NCI-H226 (cell line): ENCODE results near the gene AMELX.
A peak's percentile ranks its signal among the peaks of the same experiment; 100 is the strongest.

Experiments
- DNase-seq: peaks from one replicate; pipeline ENCODE4 v3.0.0-alpha.2; 2015

The AMELX gene

DNA sequence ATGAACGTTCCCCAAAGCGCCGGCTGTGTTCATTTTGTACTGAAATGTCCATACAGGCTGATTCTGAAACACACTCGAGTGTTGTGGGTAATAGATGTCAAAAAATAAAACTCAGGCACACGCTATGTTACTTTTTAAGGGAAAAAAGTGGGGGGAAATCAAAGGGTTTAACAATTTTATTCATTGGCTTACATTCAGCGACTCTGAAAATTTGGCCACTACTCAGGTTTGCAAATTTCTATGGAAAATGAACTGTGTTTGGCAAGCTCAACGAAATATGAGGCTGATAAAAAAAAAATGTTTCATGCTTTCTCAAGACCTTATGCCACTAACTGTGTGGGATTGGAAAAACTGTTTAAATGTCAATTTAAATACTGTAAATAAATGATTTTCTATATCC is 18.5 kb downstream of the AMELX start:
- DNase-seq = no peak

DNA sequence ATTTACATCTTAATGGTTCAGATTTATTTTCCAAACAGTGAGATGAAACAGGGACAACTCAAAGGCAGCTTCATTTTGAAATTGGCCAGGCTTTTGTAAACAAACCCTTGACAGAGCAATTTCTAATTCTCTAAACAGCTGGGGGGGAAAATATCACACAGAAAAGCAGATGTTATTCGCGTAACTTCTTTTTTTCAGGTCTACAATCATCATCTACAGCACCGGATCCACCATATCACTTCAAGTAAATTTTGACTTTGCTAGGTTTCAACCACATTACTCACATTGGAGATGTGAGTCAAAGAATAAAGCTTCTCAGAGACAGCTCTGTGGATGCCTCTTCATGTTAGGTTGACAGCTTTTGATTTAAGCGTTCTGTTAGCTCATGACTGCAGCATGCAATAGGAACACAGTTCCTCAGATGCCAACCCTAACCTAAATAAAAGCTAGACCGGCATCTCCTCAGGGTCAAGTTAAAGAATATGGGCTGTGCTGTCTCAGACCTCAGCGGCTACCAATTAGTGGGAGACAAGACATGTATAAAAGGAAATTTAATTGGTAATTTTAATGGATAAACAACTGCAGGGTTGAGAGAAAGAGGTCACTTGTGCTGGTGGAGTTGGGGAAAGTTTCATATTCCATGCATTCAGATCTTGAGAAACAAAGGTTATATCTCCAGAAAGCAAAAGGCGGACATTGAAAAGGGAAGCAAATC is 26.8 kb downstream of the AMELX start:
- DNase-seq = no peak

DNA sequence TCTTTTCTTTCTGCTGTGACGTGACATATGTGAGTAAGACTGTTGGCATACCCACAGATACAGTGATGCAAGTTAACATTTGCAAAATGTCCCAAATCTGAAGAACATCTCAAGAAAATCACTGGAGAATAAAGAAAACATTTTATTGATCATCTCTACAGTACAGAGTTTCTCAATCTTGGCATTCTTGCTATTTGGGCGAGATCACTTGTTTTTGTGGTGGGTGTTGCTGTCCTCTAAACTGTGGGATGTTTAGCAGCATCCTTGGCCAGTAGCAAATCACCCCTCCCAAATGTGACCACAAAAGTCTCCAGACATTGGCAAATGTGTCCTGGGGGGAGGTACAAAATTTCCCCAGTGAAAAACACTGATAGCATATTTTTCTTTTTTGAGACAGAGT is 28.8 kb downstream of the AMELX start:
- no peak for DNase-seq

DNA sequence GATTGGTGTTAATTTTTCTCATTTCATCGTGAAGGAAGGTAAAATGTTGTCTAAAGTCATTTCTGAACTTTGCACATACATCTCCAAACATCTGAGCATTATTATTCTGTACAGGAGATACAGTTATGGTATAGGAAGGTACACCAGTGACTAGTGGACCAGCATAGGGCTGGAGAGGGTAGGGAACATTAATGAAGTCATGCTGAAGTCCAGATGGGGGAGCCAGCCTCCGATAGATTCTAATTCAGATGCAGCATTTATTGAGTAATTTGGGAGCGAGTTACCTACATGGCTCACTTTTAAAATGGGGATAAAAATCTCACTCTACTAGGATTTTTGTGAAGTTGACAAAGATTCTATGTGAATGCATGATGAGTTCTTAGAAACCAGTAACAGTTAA is 34.9 kb downstream of the AMELX start:
- DNase-seq = no peak

DNA sequence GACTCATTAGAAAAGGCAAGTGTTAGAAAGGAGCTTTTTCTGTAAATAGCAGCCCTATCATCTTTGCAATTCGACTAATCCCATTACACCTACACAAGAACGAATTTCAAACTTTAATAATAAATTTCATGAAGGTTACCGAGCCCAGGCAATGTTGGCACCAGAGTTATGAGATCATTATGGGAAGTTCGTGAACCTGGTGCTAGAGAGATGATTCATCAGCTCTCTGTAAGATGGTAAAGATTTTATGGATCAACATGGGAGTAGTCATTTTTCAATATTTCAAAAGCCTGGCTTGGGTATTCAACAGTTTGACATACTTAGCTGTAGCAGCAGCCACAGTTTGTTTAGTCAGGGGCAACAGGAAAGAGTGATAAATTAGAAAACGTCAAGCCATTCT is 35.8 kb downstream of the AMELX start:
- peak; percentile 5 for DNase-seq

DNA sequence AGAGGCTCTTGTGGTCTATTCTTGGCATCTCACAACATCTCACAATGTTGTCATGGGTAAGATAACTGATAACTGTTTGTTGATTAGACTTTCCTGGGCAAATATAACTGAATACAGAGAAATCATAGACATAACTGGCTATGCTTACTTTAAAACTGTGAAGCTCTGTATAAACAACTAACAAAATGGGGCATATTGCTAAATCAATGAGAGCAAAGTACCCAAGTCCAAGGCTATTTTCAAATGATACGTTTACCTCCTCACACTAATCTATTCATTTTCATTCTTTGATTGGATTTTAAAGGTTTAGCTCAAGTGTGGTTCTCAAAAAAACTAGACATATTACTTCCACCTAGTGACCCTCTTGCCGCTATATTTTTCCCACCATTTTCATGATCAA is 38.6 kb downstream of the AMELX start:
- no peak for DNase-seq

DNA sequence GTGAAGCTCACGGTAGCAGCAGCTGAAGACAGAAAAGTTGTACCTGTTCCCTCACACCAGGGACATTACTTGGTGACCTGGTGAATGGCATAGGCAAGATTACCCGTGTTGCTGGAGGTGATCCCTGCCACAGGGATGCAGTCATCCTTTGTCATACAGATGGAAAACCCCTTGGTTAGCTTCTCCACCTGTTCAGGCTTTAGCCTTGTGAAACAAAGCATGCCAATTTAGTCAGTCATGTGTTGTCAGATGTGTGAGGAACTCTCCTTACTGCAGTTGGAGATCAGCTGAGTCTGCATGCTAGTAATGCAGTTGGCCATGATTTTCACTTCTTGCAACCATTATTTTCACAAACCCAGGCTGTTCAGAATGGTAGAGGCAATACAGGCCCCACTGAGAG is 41.0 kb downstream of the AMELX start:
- DNase-seq = no peak

DNA sequence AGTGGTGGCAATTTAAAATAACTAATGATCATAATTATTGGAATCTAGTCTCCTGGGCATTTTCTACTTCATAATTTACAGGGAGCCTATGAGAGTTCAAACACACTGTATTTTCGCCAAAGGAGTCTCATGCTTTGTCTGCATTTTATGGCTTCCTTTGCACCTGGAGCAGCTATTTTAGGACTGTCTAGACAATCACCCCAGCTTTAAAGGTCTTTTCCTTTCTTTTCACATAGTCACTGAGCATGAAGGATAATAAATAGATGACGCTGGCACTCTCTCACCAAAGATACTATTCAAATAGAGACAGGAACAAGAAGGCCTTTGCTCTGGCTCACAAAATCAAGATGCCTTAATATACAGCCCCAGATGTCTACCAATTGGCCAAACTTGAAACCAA is 43.0 kb downstream of the AMELX start:
- DNase-seq = no peak

DNA sequence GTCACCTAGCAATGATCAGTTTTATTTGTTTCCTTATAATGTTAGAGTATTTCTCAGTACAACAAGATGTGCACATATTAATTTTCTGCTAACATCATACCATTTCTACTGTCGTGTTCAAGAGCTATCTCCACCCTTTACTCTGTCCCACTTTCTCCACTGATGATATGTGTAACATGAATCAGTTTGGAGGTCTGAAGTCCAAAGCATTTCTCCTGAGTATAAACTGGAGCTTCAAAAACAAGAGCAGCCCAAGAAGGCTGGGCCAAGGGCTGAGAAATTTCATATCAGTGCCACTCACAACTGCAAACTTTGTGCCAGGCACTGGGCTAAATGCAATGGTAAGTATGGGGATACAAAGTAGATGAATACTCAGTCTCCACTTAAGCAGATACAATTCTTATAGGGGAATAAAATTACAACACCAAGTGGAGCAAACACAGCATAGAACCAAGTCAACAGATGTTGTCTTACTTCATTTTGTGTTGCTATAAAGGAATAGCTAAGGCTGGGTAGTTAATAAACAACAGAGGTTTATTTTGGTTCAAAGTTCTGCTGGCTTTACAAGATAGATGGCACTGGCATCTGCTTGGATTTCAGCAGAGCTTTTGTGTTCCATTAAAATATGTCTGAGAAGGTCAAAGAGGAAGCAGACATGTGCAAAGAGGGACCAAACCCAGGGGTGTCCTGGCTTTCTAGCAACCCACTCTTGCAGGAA is 44.2 kb downstream of the AMELX start:
- DNase-seq = no peak

DNA sequence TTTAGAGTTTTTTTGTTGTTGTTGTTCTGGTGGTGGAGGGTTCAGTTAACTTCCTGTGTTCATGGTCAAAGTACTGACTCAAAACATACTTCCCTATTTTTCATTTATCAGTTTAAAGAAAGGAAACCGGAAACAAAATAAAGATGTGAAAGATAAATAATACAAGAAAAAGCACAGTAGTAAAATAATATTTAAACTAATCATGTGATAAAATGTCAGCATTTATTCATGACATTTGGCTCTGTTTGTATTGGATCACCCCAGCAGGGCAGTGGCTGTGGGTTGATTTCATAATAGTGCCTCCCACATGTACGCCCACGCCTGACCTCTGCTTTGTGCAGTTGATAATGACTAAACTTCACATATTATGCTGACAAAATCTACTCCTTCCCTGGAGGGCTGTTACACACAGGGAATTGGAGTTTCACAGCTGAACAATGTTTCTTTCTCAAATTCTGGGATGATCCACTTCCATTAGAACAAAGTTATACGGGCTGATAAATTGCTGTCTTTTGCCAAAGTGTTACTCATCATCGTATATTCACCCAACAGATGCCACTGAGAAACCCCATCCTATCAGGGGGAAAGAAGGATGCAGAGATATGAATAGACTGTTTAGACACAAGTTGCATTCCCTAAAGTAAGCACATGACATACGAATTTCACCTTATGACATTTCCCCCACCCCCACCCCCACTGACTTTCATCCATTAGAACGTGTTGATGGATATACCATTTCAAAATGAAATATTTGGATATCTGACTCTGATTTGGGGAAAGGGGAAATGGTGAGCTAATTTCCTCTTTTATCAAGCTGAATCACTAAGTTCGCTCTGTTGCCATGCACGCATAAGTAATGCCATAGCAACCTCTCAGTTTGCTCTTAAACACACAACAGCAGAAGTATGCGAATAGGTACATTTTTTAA is 48.3 kb downstream of the AMELX start:
- DNase-seq = peak; percentile 82

DNA sequence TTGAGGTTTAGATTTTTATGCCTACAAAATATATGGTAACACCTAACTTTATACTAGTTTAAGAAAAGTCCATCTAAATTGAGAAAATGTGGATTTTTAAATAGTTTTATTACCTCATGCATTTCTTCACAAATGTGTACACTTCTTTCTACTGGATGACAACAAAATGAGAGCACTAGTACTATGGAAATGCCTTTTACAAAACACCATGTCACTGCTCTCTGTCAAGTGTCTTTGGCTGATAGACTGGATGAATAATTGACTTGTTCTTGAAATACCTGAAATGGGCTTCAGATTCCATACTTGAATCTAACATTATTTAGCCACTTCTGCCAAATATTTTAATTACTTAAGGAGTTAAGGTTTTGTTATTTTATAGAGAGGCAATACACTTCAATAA is 49.5 kb downstream of the AMELX start:
- DNase-seq = no peak

DNA sequence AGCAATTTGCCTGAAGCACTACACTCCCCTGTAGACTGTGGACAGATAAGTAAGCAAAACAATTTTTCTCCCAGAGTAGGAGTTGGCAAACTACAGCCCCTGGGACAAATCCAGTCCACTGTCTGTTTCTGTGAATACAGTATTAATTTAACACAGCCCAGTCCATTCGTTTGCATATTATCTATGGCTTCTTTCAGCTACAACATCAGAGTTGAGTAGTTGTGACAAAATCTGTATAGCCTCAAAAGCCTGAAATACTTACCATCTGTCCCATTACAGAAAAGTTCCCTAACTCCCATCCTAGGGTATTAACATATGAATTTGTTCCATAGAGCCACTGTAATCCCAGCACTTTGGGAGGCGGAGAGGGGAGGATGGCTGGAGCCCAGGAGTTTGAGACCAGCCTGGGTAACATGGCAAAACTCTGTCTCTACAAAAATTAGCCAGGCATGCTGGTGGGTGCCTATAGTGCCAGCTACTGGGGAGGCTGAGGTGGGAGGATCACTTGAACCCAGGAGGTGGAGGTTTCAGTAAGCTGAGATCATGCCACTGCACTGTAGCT is 53.0 kb downstream of the AMELX start:
- DNase-seq = peak; percentile 24

DNA sequence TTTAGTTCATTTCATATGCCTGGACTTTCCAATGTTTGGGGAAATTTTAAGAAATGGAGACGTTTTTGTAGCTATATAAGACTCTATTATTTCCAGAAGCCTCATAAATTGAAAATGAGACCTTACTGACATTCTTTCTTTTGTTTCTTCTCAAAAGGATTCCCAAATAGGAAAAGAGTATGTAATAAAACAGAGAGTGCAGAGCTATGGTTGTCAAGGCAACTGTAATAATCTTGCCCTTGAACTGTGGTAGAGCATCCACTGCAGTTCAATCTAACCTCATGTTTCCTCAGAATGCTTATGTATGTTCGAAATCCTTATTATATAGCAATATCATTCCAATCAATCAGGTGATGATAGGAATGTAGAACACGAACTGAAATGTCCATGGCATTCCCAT is 54.1 kb downstream of the AMELX start:
- no peak for DNase-seq

DNA sequence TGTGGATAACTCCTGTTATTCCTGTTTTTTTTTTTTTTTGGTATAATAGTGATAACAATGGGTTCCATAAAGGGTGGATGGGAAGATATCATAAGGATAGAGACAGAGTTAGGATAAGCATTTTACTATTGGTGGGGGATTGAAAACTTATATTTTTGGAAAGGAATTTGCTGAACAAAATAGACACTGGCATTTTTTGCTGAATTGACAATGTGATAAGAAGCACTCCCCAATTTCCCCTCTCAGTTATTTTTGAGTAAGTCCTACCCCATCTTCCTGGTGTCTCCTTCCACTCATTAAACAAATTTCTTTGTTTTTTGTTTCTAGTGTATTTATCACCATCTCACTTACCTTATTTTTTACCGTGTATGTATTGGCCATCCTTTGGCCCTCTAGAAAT is 55.8 kb downstream of the AMELX start:
- no peak for DNase-seq

DNA sequence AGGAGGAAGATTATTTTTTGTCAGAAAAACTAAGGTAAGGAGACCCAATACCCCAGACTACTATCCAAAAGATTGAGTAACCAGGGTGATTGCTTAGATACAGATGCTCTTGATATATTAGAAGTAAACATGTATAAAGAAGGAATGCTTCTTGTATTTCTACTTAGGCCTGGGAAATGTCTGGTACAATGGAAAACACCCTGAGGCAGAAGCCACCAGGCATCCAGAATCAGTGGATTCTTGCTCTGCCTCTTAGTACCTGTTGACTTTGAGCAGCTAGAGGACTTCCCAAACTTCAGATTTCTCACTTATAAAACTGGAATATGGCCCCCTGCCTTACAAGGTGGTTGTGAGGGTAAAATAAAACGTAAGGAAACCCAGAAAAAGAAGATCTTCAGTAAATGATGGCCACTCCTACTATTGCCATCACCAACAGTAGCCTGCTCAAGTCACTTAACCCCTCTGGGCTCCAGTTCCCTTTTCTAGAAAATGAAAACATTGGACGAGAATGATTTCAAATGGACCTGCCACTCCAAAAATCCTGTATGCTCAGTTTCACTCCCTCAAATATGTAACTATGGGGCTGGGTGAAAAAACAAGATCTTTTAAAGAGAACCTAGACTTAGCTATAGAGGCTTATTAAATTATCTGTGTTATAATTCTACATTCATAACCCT is 56.6 kb downstream of the AMELX start:
- DNase-seq = no peak
